LNCAP (cell line): ENCODE measurements around the gene PTPRT.

Experiments
- TF ChIP-seq, protein P1 (sequence below): fragments of 450-650 bp; IDR thresholded peaks from 2 replicates; pipeline ENCODE4 v1.5.1; 2017; ENCODE audit warnings: mild to moderate bottlenecking

PTPRT gene

DNA sequence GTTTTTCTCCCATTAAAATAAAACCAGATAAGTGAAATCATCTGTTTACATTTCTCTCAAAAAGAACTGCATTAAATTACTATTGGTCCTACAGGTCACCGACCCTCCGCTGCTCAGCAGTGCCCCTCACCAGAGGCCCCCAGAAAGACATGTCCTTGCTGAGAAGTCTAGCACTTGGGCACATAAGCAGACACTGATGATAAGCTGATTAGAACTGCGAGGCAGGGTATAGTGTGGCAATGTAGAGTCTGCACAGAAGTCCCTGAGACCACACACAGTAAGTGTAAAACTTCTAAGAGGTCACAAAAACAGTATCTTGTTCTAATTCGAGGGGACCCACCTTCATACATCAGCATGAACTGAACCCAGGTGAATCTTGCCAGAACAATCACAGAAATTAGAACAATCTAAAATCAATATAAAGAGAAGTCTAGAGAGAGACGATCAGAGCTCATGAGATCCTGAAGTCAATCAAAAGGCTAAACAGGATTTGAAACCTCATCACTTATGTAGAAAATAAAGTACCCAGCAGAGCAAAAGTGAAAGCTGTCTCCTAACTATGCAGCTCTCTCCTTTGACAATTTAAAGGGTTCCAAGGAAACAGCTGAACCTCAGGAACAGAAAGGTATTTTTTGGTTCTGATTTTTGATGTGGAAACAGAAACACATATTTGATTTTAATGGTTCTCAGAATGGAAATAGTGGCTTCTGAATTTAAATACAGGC lies 182.9 kb downstream of the PTPRT start:
- TF ChIP-seq, protein P1, sequence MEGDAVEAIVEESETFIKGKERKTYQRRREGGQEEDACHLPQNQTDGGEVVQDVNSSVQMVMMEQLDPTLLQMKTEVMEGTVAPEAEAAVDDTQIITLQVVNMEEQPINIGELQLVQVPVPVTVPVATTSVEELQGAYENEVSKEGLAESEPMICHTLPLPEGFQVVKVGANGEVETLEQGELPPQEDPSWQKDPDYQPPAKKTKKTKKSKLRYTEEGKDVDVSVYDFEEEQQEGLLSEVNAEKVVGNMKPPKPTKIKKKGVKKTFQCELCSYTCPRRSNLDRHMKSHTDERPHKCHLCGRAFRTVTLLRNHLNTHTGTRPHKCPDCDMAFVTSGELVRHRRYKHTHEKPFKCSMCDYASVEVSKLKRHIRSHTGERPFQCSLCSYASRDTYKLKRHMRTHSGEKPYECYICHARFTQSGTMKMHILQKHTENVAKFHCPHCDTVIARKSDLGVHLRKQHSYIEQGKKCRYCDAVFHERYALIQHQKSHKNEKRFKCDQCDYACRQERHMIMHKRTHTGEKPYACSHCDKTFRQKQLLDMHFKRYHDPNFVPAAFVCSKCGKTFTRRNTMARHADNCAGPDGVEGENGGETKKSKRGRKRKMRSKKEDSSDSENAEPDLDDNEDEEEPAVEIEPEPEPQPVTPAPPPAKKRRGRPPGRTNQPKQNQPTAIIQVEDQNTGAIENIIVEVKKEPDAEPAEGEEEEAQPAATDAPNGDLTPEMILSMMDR: no peak

DNA sequence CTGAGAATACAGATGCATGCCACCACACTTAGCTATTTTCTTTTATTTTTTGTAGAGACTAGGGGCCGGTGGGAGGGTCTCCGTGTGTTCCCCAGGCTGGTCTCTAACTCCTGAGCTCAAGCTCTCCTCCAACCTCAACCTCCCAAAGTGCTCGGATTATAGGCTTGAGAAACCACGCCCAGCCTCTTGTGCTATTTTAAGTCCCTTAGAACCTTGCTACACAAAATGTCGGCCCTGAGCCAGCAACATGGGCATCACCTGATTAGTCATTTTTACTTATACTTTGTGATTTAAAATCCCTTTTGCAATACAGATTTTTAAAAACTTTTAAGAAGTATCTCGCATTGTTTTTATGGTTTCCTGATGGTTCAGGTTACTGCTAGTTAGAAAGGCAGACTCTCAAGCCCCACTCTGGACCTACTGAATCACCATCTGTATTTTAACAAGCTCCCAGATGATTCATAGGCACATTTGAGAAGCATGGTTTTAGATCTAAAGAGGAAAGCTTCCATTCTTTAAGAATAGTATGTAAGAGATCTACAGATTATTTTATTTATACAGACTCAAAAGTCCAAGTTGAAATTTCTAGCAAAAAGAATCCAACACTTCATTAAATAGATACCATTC lies 186.3 kb downstream of the PTPRT start:
- TF ChIP-seq, protein P1: no peak

DNA sequence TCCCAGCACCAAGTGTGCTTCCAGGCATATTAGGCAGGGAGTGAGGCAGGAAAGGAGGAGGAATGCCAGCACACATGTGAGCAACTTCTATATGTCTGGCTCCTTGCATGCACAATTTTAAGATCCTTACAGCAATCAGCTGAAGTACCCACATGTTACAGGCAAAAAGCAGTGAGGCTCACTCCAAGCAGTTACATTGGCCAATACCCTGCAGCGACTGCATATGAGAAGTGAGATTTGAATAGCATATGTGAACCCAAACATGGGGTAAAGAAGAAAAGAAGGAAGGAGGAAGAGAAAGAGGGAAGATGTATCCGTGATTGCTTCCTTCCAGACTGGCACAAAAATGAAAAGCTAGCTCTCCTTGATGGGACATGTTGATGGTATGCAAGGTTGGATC lies 193.6 kb downstream of the PTPRT start:
- TF ChIP-seq, protein P1: no peak

DNA sequence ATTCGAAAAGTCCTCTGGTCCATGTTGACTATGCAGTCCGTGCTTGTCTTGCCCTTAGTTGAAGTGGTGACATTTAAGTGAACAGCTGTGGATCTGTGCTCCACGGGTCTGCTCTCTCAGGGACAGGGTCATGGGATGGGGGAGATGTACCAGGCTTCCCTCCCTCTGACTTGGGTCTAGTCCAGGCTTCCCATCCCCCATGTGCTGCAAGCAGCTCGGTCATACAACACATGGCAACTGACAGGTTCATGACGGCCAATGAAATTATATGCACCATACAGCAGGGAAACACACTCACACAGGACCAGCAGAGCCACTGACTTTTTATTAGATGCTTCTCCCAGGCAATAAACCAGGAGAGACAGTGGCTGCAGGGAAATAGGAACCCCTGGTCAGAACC lies 201.4 kb downstream of the PTPRT start:
- TF ChIP-seq, protein P1: no peak

- TF ChIP-seq, protein P1: no peak
Measured at GRCh38 chr20:42987376-42988114, 202.2 kb downstream of the PTPRT start.

DNA sequence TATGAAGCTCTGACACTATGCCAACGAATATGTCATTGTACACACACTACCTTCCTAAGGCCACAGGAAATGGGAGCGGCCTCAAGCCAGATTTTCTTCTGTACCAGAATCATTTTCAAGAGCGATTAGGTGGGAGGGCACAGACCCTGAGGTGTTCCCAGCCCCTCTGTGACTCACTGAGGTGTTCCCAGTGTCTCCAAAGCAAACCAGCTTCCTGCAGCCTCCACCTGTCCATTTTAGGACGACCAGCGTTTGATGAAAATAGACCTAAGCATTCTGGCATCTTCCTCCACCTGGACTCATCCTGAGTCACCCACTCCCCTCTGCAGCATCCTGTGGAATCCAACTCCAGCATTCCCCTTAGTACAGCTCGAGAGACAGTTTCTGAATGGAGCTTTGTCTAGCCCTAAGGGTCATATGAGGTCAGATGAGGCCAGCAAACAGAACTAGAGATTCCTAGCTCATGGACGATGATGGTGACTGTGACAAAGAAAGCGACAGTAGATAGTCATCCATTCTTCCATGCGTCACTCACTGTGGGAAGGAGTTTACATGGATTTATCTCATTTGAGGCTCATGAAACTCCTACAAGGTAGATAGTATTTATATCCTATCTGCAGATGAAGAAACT lies 203.4 kb downstream of the PTPRT start:
- TF ChIP-seq, protein P1: no peak

- TF ChIP-seq, protein P1: no peak
Measured at GRCh38 chr20:42985628-42986027, 204.1 kb downstream of the PTPRT start.
